ENCODE data around the gene PKM. TPM values are rescaled to one million over a fixed set of nuclear protein-coding genes. Genes with fewer than 3 reads are reported as not detected.

The PKM gene
- total RNA-seq, 1 donor from 2014 or later, result 221 TPM

DNA sequence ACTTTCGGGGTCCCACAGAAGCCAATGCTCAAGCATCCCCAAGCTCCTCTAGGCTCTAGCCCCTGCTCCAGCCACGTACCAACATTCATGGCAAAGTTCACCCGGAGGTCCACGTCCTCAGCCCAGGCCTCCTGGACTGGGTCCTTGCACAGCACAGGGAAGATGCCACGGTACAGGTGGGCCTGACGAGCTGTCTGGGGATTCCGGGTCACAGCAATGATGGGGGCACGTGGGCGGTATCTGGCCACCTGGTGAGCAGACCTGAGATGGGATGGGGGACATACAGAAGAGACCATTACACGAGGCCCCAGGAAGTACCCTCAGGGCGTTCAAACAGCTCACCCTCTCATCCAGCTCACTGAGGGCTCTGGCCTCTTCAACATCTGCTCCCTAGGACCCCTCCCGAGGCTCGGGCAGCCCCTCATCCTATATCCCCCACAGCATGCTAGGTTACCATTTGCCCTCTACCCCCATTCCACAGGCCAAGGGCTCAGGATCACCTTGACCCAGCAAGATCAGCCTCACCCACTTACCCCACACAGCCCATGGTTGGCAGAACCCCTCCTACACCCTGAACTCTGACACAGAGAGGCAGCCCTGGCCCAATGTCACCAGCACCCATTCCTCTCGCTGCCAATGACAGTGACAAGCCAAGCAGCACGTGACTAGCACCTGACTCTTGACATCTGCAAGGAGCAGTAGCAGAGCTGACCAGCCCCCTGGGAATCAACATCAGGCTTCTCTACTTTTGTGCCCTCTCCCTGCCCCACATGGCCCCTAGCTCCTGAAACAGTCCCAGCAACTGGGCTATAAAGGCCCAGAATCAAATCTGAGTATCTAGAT, 30.4 kb downstream of the PKM start:
- no peak for DNase-seq

DNA sequence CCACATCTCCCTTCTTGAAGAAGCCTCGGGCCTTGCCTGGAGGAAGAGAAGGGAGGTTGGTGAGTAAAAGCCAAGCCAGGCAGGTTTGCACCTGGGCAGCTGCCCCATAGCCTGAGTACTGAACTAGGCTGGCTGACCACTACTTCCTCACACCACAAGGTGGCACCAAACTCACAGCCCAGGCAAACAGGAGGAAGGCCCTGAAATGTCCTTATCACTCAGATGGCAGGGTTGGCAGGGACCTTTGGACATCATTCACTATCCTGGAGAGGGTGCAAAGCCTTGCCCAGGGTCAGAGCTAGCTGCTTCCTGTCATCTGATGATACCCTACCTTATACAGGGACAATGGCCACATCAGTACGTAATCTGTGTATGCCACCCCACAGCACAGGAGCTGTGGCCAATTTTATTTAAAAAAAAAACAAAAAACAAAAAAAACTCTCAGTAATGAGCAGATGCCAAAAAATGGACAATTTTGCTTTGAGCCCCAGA, 31.2 kb downstream of the PKM start:
- DNase-seq, result peak; percentile 31

DNA sequence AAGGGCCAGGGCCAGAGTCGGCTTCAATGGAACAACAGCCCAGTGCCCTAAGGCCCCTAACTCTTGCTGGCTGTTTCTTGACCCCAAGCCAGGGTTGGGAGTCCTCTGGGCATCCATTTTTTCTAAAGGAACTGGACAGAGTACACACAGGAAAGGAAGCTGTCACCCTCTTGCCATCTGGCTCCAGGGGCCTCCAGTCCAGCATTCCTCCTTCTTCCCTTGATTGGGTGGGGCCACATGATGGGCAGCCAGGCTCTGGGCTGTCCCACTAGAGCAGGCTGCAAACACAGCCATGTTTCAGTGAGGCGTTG, 31.8 kb downstream of the PKM start:
- DNase-seq, result no peak

DNA sequence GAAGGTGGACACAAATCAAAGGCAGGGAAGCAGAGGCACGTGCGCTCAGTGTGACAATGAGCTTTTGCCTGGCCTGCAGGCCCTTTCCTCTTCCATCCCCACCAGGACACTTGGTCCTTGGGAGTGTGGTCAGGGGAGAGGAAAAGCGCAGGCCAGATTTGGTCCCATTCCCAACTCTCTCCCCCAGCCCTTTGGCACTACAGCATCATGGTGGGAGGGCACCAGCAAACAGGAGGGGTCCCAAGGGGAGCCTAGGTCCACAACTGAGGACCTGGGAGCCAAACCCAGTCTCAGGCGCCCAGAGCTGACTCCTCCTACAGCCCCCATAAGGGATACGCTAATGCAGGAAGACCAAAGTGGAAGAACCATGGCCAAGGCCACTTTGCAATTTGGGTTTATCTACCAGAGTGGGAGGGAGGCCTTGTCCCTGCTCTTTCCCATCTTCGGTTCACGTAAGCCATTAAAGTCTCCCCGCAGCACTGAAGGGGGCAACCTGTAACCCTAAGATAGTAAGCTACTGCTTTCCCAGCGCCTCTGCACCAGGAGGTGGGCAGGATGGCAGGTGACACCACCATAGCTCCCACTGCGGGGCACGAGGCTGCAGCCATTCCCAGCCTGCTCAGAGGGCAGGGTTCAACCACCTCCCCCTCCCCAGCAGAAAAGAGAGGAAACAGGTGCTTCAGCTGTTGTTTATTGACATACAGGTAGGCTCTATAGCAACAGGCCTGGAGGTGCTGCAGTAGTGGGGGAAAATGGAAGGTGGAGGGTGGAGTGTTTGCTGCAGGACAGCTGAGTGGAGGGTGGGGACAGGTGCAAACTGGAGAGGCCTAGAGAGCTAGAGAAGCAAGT, 32.4 kb downstream of the PKM start:
- no peak for DNase-seq

DNA sequence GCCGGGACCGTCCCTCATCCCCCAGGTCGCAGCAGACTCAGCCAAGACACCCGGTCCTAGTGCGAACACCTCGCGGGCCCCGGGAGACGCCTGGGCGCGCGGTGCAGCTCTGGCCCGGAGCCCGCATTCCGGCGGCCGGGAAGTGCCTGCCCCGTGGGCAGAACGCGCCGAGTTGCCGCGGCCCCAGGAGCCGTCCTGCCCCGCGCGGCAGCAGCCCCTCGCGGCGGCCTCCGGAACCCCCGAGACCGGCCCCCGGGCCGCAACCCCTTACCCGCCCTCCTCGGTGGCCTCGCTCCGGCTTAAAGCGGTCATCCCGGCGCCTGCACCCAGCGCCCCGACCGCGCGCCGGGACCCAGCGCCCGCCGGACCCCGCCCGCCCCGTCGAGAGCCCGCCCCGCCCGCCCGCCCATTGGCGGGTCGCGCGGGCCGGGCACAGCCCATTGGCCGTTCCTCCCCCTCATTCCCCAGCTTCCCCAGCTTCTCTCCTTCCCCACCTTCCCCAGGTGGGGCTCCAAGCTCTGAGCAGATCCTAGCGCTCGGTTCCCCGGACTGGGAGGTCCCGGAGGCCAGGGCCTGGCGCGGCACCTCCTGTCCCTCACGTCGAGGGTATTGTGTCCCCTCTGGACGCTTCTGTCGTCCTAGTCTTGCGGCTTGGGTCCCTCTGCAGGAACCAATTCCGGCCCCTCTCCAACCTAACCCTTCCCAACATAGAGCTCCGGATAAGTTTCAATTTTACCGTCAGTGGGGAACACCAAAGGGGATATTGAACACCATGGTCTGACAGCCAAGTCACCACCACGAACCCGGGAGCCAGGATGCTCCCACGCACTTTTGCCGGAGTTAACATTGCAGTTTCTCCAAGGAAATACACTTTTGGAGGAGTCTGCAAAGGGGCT, 33.3 kb downstream of the PKM start, which contains the start of gene GRAMD2A:
Gene GRAMD2A, minus strand, starts transcription at position 328 of the 896 bp plus-strand sequence.
- DNase-seq, result no peak

DNA sequence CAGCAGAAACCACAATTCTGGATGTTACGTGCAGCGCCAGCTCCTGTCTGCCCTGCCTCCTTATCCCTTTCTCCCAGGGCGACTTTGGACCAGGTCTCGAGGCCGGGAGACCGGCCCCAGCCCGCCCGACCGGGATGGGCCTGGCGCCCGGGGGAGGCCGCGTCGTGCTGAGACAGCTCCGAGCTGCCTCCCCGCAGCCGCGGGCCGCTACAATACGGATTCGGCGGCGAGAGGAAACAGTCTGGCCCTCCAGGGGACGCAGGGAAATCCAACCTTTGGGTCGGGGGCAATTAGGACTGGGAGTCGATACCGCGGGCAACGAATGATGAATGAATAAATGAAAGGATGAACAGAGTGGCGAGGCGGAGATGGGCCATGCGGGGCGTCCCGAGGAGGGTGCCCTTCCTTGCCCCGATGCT, 33.9 kb downstream of the PKM start:
- DNase-seq, result no peak

DNA sequence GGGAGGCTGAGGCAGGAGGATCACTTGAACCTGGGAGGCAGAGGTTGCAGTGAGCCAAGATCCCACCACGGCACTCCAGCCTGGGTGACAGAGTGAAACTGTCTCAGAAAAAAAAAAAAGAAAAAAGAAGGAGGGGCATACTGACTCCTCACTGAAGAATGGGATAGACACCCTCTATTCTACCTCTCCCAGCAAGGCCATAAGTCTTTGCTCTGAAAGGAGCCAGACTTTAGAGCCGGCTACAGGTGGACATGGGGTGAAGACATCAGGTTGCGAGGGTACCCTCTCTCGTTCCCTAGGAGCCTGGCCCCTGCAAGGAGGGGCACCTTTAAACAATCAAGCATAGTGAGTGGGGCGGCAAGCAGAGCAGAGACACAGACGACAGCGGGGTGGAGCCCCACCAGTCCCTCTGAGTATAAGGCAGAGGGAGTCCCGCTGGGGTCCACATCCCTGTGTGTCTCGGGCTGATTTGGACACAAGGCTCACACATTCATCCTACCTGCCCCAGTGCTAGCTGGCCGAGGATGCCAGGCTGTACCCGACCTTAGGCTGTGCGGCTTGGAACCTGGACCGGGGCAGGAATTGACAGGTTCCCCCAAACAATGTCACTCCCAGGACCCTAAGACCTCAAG, 34.5 kb downstream of the PKM start:
- no peak for DNase-seq

DNA sequence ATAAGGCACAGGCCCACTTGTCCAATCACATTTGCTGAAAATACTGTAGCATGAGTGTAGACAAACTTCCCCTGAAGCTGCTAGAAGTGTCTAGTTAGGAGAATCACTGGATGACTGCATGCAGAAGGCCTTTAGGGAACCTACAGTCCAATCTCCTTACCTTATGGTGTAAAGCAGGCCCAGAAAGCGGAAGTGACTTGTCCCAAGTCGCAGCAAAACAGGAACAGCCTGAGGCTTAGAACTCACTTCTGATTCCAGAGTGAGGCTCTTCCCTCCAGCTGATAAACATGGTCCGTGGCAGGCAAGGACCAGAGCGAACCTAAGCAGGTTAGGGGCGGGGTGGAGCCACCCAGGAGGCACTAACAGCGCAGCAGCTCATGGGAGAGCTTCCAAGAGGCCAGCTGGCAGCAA, 35.9 kb downstream of the PKM start:
- no peak for DNase-seq

DNA sequence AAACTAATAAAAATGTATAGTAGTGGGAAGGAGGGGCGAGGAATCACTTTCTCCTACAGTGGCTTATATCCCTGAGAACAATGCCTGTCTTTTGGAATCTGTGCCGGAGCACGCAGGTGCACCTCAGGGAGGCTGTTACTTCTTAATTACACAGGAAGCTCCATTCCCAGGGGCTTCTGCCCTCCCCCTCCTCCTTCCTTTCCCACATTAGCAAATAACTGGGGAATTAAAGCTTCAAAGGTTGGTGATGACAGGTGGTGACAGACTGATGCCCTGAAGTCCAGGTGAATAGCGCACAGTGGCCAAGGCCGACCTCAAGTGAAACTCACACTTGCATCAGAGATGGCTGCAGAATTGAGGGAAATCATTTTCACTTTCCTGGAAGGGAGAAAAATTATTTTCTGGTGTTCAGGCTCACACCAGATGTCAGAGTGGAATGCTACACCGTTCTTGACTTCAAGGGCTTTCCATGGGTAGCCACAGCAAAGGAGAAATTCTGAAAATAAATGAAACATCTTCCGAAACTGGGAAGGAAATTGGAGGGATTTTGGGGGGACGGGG, 37.1 kb downstream of the PKM start:
- no peak for DNase-seq

DNA sequence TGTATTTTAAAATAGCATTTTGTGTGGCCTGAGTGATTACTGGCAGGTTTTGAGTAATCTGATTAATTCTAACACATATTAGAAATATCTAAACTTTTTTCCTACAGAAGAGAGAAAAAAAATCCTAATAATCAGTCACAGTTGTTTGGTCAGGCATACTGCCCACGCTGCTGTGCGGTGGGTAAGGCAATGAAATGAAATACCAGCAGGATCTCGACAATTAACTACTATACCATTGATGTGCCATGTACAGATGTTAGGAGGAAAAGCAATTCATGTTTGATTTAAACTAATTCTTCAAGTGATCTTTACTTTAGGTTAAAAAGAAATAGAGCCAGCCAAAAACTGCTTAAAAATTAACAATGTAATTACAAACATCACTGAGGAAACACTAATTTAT, 38.6 kb downstream of the PKM start:
- DNase-seq, result no peak

DNA sequence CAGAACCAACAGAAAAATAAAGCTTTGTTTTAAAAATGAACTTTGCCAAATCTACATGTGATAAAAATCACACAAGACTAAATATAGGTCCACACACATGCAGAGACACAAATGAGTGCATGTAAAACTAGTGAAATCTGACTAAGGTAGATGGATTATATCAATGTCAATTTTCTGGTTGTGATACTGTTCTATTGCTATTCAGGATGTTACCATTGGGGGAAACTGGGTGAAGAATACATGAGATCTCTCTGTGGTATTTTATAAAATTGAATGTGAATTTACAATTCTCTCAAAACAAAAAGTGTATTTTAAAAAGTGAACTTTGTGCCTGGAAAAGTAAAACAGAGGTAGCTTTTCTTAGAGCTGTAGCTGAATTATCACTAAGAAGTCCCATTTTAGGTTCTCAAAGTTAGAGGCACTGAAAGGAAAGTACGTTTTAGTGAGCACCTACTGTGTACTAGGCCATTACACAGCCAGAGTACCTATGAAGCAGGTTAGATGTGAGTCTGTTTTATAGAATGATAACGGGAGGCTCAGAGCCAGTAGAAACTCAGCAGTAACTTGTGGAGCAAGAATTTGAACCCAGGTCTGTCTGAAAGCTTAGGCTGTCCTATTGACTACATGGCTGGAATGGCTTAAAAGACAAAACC, 41.6 kb downstream of the PKM start:
- DNase-seq, result no peak

DNA sequence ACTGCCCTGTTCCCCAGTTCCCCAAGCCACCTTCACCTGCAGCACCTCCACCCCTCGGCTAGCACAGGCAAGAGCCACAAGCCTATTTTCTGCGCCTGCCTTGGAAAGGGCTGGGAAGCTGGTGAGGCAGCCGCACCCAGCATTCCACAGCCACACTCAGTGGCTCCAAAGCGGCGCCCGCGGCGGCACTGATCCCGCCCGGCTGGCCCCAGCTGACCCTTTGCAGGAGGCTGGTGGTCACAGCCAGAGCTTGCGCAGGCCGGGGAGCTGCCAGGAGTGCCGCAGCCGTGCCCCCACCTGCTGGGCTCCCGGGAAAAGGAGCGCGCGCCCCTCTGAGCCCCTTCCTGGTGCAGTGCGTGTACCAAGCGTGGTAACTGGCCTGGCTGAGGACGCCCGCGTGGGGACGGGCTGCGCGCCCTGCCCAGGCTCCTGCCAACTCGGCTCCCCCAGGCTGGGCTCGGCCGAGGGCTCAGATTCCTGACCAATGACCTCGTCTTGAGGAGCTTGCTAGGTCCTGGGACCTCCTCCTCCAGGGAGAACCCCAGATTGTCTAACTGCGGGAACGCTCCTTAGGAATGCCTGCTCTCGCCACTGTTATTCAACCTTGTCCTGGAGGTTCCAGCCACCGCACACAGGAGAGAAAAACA, 46.7 kb downstream of the PKM start:
- no peak for DNase-seq

DNA sequence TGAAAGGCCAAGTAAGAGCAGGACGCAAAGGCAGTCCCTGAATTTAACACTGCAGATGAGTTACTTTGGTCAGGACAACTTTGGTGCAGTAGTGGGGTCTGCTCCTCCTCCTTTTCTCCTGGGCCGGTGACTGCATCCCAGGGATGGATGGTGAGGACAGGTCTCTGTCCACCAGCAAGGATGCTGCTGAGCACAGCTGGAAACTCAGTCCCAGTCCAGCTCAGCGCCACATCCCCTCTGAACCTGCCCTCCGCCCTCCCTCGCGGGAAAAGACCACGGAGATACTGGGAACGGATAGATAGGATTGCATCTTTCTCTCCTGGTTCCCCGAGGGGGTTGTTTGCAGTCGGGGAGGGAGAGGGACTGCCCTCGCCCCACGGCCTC, 47.2 kb downstream of the PKM start:
- no peak for DNase-seq

DNA sequence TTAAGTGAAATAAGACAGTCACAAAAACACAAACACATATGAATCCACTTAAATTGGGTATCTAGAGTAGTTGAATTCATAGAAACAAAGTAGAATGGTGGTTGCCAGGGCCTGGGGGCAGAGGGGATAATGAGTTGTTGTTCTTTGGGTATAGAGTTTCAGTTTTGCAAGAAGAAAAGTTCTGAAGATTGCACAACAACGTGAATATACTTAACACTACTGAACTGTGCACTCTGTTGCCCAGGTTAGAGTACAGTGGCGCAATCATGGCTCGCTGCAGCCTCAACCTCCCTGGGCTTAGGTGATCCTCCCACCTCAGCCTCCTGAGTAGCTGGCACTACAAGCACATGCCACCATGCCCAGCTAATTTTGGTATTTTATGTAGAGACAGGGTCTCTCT, 48.3 kb downstream of the PKM start:
- DNase-seq, result no peak

DNA sequence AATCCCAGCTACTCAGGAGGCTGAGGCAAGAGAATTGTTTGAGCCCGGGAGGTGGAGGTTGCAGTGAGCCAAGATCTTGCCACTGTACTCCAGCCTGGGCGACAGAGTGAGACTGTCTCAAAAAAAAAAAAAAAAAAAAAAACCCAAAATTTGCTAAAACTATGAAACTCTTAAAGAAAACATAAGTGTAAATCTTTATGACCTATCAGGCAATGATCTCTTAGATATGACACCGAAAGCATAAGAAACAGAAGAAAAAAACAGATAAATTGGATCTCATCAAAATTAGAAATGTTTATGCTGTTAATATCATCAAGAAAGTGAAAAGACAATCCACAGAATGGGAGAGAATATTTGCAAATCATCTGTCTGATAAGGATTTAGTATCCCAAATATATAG, 48.7 kb downstream of the PKM start:
- DNase-seq, result no peak

DNA sequence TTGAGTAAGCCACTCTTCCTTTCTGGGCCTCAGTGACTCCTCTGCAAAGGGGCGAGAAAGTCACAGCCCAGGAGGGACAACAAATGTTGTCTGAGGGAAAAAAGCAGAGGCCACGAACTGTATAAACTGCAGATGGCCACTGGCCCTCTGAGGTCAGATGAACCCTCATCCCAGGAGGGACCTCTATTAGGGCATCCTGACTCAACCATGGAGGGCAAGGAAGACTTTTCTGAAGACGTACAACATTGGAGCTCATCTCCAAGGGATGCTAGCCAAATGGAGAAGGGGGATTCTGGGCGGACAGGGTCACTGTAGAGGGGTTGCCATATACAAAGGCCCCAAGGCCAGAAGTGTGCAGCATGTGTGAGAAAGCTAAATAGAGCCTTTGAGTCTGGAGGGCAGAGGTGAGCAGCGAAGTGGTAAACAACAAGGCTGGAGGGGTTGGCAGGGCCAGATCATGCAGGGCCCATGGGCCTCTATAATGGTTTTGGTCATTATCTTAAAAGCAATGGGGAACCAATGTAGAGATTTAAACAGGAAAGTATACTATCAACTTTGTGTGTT, 50.1 kb downstream of the PKM start:
- DNase-seq, result no peak

DNA sequence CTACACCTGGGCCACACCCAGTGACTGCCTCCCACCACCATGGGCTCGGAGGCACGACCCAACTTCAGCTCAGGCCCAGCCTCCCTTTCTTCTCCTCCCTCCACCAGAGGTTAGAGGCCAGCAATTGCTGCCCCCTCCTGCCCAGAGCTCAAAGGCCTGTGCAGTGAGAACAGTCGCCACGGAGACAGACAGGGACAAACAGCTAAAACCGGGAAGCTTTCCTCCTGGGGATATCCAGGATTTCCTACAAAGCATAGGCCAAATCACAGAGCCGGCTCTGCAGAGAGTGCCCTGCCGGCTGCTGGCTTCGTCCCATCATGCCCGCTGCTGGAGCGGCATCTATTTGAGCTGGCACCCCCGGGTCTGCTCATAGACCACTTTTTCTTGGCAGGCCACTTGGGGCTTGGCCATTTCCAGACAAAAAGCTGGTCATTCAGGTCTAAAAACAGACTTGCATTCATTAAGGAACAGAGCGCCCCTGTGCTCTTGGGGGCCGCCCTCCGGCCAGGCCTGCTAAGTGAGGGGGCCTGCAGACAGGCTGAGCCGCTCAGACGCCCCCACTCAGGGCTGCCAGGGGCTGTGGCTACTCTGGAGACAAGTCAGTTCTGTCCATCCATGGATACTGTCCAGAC, 50.9 kb downstream of the PKM start:
- DNase-seq, result peak; percentile 44

DNA sequence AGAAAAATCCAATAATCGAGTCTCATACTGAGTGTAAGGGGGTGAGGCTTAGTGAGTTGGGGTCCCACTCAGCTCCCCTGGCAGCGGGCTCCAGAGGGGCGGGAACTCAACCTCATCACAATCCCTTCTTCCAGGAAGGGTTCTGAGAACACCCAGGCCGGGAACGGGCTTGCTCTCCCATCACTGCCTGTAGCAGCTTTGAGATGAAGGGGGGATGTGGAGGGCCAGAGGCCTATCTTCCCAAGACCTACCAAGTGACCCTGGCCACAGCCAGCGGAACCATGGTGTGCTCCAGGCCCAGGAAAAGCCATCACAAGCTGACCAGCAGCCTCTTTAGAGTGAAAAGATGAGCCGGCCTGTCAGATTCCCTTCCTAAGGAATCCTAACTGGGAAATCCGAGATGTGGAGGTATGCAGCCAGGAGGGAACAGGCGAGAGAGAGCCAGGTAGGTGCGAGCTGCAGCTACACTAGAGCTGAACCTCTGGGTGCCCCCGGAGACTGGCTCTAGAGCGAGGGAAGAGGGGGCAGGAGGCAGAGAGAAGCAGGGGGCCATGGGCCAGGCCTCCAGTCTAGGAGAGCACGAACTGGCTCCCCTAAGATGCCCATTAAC, 51.9 kb downstream of the PKM start:
- no peak for DNase-seq

DNA sequence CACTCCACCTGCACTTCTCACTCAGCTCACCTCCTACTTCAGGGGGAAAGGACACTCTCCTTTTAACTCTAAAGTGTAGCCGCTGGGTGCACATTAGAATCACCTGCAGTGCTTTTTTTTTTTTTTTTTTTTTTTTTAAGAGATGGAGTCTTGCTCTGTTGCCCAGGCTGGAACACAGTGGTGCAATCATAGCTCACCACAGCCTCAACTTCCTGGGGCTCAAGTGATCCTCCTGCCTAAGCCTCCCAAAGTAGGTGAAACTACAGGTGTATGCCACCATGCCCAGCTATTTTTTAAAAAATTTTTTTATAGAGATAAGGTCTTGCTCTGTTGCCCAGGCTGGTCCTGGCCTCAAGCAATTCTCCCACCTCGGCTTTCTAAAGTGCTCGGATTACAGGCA, 54.2 kb downstream of the PKM start:
- no peak for DNase-seq
